ENCODE measurements around the gene STARD9. TPM values are rescaled to one million over a fixed set of nuclear protein-coding genes. Genes with fewer than 3 reads are reported as not detected.

Gene STARD9
- total and polyA plus RNA-seq, 2 of the 13 experiments (the other 11 are each of a cell fraction or from before 2014, with no cell fraction given), result 5.3 to 7.5 TPM

DNA sequence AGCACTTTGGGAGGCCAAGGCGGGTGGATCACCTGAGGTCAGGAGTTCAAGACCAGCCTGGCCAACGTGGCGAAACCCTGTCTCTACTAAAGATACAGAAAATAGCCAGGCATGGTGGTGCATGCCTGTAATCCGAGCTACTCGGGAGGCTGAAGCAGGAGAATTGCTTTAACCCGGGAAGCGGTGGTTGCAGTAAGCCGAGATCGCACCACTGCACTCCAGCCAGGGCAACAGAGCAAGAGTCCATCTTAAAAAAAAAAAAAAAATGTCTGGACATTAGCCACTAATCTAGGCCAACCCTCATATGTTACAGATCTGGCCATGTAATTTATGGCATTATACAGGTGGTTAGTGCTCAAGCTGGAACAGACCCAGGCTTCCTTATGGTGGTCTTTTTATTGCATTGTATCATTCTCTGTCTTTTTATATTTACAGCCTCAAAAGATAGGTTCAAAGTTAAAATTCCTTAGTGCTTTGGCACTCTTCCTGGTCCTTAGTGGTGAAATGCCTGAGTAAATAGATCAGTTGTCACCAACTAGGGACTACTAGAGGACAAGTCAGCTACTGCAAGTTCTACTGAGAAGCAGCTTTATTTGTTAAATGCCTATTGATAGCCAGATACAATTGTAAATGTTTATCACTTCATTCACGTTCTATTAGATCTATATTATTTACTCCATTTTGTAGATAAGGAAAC is 16.0 kb downstream of the STARD9 start (continued):
- TF ChIP-seq, protein P1, sequence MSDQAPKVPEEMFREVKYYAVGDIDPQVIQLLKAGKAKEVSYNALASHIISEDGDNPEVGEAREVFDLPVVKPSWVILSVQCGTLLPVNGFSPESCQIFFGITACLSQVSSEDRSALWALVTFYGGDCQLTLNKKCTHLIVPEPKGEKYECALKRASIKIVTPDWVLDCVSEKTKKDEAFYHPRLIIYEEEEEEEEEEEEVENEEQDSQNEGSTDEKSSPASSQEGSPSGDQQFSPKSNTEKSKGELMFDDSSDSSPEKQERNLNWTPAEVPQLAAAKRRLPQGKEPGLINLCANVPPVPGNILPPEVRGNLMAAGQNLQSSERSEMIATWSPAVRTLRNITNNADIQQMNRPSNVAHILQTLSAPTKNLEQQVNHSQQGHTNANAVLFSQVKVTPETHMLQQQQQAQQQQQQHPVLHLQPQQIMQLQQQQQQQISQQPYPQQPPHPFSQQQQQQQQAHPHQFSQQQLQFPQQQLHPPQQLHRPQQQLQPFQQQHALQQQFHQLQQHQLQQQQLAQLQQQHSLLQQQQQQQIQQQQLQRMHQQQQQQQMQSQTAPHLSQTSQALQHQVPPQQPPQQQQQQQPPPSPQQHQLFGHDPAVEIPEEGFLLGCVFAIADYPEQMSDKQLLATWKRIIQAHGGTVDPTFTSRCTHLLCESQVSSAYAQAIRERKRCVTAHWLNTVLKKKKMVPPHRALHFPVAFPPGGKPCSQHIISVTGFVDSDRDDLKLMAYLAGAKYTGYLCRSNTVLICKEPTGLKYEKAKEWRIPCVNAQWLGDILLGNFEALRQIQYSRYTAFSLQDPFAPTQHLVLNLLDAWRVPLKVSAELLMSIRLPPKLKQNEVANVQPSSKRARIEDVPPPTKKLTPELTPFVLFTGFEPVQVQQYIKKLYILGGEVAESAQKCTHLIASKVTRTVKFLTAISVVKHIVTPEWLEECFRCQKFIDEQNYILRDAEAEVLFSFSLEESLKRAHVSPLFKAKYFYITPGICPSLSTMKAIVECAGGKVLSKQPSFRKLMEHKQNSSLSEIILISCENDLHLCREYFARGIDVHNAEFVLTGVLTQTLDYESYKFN (CRISPR knock-in tag; conservative IDR thresholded peaks at IDR 0.05), result 0 out of 2 replicates have a peak, but pooled peaks have one; percentile 26
- no peak for TF ChIP-seq TBL1XR1 (IDR thresholded peaks at IDR 0.05; ENCODE audit: borderline replicate concordance, low read length, partially characterized antibody)
- TF ChIP-seq MZF1 (CRISPR knock-in tag; IDR thresholded peaks at IDR 0.05; ENCODE audit: borderline replicate concordance), result no peak
- TF ChIP-seq HCFC1 (IDR thresholded peaks at IDR 0.05; ENCODE audit: low read depth, low read length), result no peak
- no peak for TF ChIP-seq ZNF180 (CRISPR knock-in tag; IDR thresholded peaks at IDR 0.05; ENCODE audit: borderline replicate concordance, low read depth)
- TF ChIP-seq REXO4 (CRISPR knock-in tag; IDR thresholded peaks at IDR 0.05; ENCODE audit: borderline replicate concordance), result no peak
- no peak for TF ChIP-seq SP4 (CRISPR knock-in tag; IDR thresholded peaks at IDR 0.05)
- TF ChIP-seq ZSCAN12 (CRISPR knock-in tag; IDR thresholded peaks at IDR 0.05), result no peak
- no peak for TF ChIP-seq TAF1 (CRISPR knock-in tag; IDR thresholded peaks at IDR 0.05)
- TF ChIP-seq FLYWCH1 (CRISPR knock-in tag; IDR thresholded peaks at IDR 0.05), result no peak
- TF ChIP-seq FOXA3 (CRISPR knock-in tag; IDR thresholded peaks at IDR 0.05), result peak; percentile 71
- TF ChIP-seq KAT8 (CRISPR knock-in tag; IDR thresholded peaks at IDR 0.05), result no peak
- no peak for TF ChIP-seq ATF7 (IDR thresholded peaks at IDR 0.05)
- TF ChIP-seq ATF7 (CRISPR knock-in tag; IDR thresholded peaks at IDR 0.05), result no peak
- no peak for TF ChIP-seq ZNF619 (CRISPR knock-in tag; IDR thresholded peaks at IDR 0.05)
- TF ChIP-seq, protein P2, sequence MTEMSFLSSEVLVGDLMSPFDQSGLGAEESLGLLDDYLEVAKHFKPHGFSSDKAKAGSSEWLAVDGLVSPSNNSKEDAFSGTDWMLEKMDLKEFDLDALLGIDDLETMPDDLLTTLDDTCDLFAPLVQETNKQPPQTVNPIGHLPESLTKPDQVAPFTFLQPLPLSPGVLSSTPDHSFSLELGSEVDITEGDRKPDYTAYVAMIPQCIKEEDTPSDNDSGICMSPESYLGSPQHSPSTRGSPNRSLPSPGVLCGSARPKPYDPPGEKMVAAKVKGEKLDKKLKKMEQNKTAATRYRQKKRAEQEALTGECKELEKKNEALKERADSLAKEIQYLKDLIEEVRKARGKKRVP (CRISPR knock-in tag; IDR thresholded peaks at IDR 0.05), result no peak
- TF ChIP-seq, protein P3, sequence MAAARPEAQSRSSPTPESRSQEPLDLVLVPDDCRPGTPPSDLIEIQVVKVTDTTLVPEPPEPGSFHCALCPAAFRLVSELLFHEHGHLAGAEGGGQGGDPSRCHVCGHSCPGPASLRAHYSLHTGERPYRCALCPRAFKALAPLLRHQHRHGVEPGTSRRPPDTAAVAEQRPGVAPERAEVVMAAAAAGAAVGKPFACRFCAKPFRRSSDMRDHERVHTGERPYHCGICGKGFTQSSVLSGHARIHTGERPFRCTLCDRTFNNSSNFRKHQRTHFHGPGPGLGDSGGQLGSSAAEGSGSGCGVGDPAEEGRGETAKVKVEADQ (CRISPR knock-in tag; IDR thresholded peaks at IDR 0.05; ENCODE audit: borderline replicate concordance), result no peak
- TF ChIP-seq NFE2L1 (CRISPR knock-in tag; IDR thresholded peaks at IDR 0.05; ENCODE audit: borderline replicate concordance), result no peak
- TF ChIP-seq, protein P4, sequence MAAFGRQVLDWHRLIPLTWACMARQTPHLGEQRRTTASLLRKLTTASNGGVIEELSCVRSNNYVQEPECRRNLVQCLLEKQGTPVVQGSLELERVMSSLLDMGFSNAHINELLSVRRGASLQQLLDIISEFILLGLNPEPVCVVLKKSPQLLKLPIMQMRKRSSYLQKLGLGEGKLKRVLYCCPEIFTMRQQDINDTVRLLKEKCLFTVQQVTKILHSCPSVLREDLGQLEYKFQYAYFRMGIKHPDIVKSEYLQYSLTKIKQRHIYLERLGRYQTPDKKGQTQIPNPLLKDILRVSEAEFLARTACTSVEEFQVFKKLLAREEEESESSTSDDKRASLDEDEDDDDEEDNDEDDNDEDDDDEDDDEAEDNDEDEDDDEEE (CRISPR knock-in tag; IDR thresholded peaks at IDR 0.05), result no peak
- no peak for TF ChIP-seq NR2F2 (IDR thresholded peaks at IDR 0.05; ENCODE audit: borderline replicate concordance, low read depth)
- TF ChIP-seq, protein P5, sequence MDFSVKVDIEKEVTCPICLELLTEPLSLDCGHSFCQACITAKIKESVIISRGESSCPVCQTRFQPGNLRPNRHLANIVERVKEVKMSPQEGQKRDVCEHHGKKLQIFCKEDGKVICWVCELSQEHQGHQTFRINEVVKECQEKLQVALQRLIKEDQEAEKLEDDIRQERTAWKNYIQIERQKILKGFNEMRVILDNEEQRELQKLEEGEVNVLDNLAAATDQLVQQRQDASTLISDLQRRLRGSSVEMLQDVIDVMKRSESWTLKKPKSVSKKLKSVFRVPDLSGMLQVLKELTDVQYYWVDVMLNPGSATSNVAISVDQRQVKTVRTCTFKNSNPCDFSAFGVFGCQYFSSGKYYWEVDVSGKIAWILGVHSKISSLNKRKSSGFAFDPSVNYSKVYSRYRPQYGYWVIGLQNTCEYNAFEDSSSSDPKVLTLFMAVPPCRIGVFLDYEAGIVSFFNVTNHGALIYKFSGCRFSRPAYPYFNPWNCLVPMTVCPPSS (IDR thresholded peaks at IDR 0.05), result no peak
- TF ChIP-seq, protein P6, sequence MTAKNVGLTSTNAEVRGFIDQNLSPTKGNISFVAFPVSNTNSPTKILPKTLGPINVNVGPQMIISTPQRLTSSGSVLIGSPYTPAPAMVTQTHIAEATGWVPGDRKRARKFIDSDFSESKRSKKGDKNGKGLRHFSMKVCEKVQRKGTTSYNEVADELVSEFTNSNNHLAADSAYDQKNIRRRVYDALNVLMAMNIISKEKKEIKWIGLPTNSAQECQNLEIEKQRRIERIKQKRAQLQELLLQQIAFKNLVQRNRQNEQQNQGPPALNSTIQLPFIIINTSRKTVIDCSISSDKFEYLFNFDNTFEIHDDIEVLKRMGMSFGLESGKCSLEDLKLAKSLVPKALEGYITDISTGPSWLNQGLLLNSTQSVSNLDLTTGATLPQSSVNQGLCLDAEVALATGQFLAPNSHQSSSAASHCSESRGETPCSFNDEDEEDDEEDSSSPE (CRISPR knock-in tag; IDR thresholded peaks at IDR 0.05), result no peak; the same call in 1 of the 2 replicates
